Upper lobe of left lung (tissue), 4 donors: Measurements from ENCODE around the gene NAV1.

Experiments used
- CTCF ChIP-seq, 6 experiments: fragments of 450-650 bp in 4 of 6; fragments of 200-600 bp in 2 of 6; sonication (generic) in 2 of 6; IDR thresholded peaks; one replicate each; pipeline ENCODE4 v1.5.1; 2016 to 2019; ENCODE audit warnings: antibody characterized with exemption in 6 of 6
- POLR2A ChIP-seq, 4 donors: fragments of 450-650 bp; IDR thresholded peaks; one replicate each; pipeline ENCODE4 v1.5.1; 2016 to 2017; ENCODE audit warnings: antibody characterized with exemption in 4 of 4, mild to moderate bottlenecking in 2 of 4
- POLR2AphosphoS5 ChIP-seq, 2 donors: sonication (generic); formaldehyde crosslinking; IDR thresholded peaks; one replicate each; pipeline ENCODE4 v1.5.1; 2017; ENCODE audit warnings: antibody characterized with exemption in 2 of 2

GRCh38 chr1:201545851-201546492, 7.0 kb downstream of the NAV1 start:
- no peak for TF ChIP-seq CTCF (IDR thresholded peaks at IDR 0.05)
- TF ChIP-seq POLR2A (IDR thresholded peaks at IDR 0.05), result no peak
- TF ChIP-seq POLR2AphosphoS5 (IDR thresholded peaks at IDR 0.05), result no peak
